ENCODE data around the gene ZNF487.
A peak's percentile ranks its signal among the peaks of the same experiment; 100 is the strongest.
"Not testable (repeated sequence)": the region's sequence is repeated elsewhere in the genome, so short reads cannot be mapped to it uniquely, and the experiment has no call there.

ZNF487 gene

GRCh38 chr10:43461950-43462349 lies 25.0 kb downstream of the ZNF487 start:
- peak; percentile 67 for TF ChIP-seq CTCF (conservative IDR thresholded peaks at IDR 0.05; ENCODE audit: low read depth, low read length)
- DNase-seq (ENCODE audit: low read depth) = peak; percentile 53
- no peak overlapping the region for H3K4me3 ChIP-seq (ENCODE audit: low read length)

- not testable (repeated sequence) for H3K4me3 ChIP-seq (ENCODE audit: low read length); DNase-seq (ENCODE audit: low read depth)
Observed at GRCh38 chr10:43465086-43465735, 28.3 kb downstream of the ZNF487 start.

- not testable (repeated sequence) for H3K4me3 ChIP-seq (ENCODE audit: low read length); DNase-seq (ENCODE audit: low read depth)
Observed at GRCh38 chr10:43465736-43466120, 28.8 kb downstream of the ZNF487 start.

- DNase-seq (ENCODE audit: low read depth) = no peak
- no peak overlapping the region for H3K4me3 ChIP-seq (ENCODE audit: low read length)
- TF ChIP-seq CTCF (conservative IDR thresholded peaks at IDR 0.05; ENCODE audit: low read depth, low read length) = no peak
Observed at GRCh38 chr10:43471146-43471545, 34.2 kb downstream of the ZNF487 start.

- H3K4me3 ChIP-seq (ENCODE audit: low read length) = no peak overlapping the region
- TF ChIP-seq CTCF (conservative IDR thresholded peaks at IDR 0.05; ENCODE audit: low read depth, low read length) = no peak
- no peak for DNase-seq (ENCODE audit: low read depth)
Observed at GRCh38 chr10:43471935-43472720, 35.2 kb downstream of the ZNF487 start.

GRCh38 chr10:43479275-43479674 lies 42.4 kb downstream of the ZNF487 start:
- no peak for TF ChIP-seq CTCF (conservative IDR thresholded peaks at IDR 0.05; ENCODE audit: low read depth, low read length)
- DNase-seq (ENCODE audit: low read depth) = no peak
- H3K4me3 ChIP-seq (ENCODE audit: low read length) = no peak overlapping the region

GRCh38 chr10:43482319-43483078 lies 45.6 kb downstream of the ZNF487 start:
- no peak overlapping the region for H3K4me3 ChIP-seq (ENCODE audit: low read length)
- no peak for DNase-seq (ENCODE audit: low read depth)
- no peak for TF ChIP-seq CTCF (conservative IDR thresholded peaks at IDR 0.05; ENCODE audit: low read depth, low read length)

- no peak for DNase-seq (ENCODE audit: low read depth)
- H3K4me3 ChIP-seq (ENCODE audit: low read length) = no peak overlapping the region
- no peak for TF ChIP-seq CTCF (conservative IDR thresholded peaks at IDR 0.05; ENCODE audit: low read depth, low read length)
Observed at GRCh38 chr10:43491855-43492254, 54.9 kb downstream of the ZNF487 start.

All from retinal pigment epithelial cell (primary cell).